ENCODE data around the gene RAD52. TPM values are rescaled to one million over a fixed set of nuclear protein-coding genes. Genes with fewer than 3 reads are reported as not detected.
"Not testable (repeated sequence)": the region's sequence is repeated elsewhere in the genome, so short reads cannot be mapped to it uniquely, and the experiment has no call there.

The RAD52 gene
- polyA plus RNA-seq, 1 experiment: 18.8 TPM

DNA sequence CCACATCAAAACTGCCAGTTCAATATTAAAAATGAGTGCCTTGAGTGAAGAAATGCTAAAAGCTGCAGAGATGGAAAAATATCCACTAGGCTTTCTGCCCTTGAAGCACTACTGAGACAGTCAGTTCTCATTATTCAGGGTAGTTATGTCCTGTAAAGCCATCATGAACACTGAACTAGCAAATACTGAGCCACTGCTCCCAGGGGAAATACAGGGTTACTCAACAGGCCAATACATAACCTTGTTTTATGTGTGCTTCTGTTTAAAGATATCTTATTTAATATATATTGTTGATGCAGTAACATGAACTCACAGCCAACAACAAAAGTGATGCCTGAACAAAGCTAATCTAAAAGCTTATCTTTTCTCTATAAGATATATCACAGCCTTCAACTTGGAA is 3.3 kb downstream of the RAD52 start:
- no peaks in the 10 kb centered on the region; the same call in 1 of the 2 replicates for H3K9me3 ChIP-seq (ENCODE audit: control insufficient read depth, insufficient read depth, low read length)
- no peak overlapping the region for H3K27ac ChIP-seq (ENCODE audit: low read depth, low read length)
- no peak overlapping the region for H3K4me3 ChIP-seq (ENCODE audit: low read depth, low read length)
- no peaks in the 10 kb centered on the region for H3K27me3 ChIP-seq (ENCODE audit: control insufficient read depth, insufficient read depth, low read length)
- ChIA-PET POLR2A (no interaction called here), CTCF (interaction anchor here (0.6 to 1.2 kb wide), 3 partner anchors 130 to 171 kb away, joined by 3 to 4 read pairs (median 4); no protein-coding TSS in a partner anchor)
- no peak for DNase-seq (ENCODE audit: low read depth, low spot score)
- TF ChIP-seq, protein P1, sequence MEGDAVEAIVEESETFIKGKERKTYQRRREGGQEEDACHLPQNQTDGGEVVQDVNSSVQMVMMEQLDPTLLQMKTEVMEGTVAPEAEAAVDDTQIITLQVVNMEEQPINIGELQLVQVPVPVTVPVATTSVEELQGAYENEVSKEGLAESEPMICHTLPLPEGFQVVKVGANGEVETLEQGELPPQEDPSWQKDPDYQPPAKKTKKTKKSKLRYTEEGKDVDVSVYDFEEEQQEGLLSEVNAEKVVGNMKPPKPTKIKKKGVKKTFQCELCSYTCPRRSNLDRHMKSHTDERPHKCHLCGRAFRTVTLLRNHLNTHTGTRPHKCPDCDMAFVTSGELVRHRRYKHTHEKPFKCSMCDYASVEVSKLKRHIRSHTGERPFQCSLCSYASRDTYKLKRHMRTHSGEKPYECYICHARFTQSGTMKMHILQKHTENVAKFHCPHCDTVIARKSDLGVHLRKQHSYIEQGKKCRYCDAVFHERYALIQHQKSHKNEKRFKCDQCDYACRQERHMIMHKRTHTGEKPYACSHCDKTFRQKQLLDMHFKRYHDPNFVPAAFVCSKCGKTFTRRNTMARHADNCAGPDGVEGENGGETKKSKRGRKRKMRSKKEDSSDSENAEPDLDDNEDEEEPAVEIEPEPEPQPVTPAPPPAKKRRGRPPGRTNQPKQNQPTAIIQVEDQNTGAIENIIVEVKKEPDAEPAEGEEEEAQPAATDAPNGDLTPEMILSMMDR (IDR thresholded peaks at IDR 0.05; ENCODE audit: low read depth, low read length): no peak

DNA sequence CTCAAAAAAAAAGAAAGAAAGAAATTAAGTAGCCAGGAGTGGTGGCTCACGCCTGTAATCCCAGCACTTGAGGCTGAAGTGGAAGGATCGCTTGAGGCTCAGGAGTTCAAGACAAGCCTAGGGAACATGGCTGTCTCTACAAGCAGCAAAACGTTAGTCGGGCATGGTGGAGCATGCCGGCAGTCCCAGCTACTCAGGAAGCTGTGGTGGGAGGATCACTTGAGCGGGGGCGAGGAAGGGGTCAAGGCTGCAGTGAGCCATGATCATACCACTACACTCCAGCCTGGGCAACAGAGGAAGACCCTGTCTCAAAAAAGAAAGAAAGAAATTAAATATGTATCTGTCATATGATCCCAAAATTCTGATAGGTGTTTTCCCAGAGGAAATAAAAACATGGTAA is 5.3 kb downstream of the RAD52 start:
- no peaks in the 10 kb centered on the region for H3K27me3 ChIP-seq (ENCODE audit: control insufficient read depth, insufficient read depth, low read length)
- no peak for DNase-seq (ENCODE audit: low read depth, low spot score)
- CTCF ChIA-PET: no interaction called here
- no peak overlapping the region for H3K27ac ChIP-seq (ENCODE audit: low read depth, low read length)
- POLR2A ChIA-PET: no interaction called here
- TF ChIP-seq, protein P1 (IDR thresholded peaks at IDR 0.05; ENCODE audit: low read depth, low read length): no peak
- no peaks in the 10 kb centered on the region for H3K9me3 ChIP-seq (ENCODE audit: control insufficient read depth, insufficient read depth, low read length)
- H3K4me3 ChIP-seq (ENCODE audit: low read depth, low read length): no peak overlapping the region

DNA sequence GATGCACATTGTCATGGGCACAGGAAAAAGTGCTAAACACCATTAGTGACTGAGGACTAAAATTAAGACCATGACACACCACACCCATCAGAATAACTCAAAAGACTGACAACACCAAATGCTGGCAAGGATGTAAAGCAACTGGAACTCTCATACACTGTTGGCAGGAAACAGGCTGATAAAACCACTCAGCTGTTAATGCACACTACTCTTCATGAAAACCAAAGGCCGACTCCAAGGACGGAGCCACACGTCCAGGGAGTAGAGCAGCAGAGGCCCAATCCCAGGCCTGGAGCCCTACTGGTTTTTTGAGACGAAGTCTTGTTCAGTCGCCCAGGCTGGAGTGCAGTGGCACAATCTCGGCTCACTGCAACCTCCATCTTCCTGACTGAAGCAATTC is 6.4 kb downstream of the RAD52 start:
- Histone ChIP-seq H3K4me3 (ENCODE audit: low read depth, low read length) (no peak overlapping the region), H3K27ac (ENCODE audit: low read depth, low read length) (no peak overlapping the region), H3K27me3 (ENCODE audit: control insufficient read depth, insufficient read depth, low read length) (no peaks in the 10 kb centered on the region), H3K9me3 (ENCODE audit: control insufficient read depth, insufficient read depth, low read length) (no peaks in the 10 kb centered on the region)
- ChIA-PET CTCF (no interaction called here), POLR2A (no interaction called here)
- TF ChIP-seq, protein P1 (IDR thresholded peaks at IDR 0.05; ENCODE audit: low read depth, low read length): no peak
- DNase-seq (ENCODE audit: low read depth, low spot score): no peak

DNA sequence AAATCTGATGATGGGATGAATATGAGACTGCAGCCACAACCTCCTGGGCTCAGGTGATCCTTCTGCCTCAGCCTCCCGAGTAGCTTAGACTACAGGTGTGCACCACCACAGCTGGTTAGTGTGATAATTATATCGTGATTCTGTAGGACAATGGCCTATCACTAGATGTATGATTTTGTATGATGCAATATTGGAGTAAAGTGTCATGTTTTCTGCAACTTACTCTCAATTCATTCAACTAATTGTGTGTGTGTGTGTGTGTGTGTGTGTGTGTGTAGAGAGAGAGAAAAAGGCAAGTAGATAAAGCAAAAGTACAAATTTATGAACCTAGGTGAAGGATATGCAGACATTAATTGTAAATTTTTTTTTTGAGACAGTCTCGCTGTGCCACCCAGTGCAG is 10.7 kb downstream of the RAD52 start:
- POLR2A ChIA-PET: no interaction called here
- H3K9me3 ChIP-seq (ENCODE audit: control insufficient read depth, insufficient read depth, low read length): no peaks in the 10 kb centered on the region
- no peak overlapping the region for H3K27ac ChIP-seq (ENCODE audit: low read depth, low read length)
- CTCF ChIA-PET: interaction anchor here (0.7 kb wide), 1 partner anchor 10 kb away, joined by 4 read pairs; the partner anchor contains the start of gene RAD52
- no peak for DNase-seq (ENCODE audit: low read depth, low spot score)
- no peak overlapping the region for H3K4me3 ChIP-seq (ENCODE audit: low read depth, low read length)
- TF ChIP-seq, protein P1 (IDR thresholded peaks at IDR 0.05; ENCODE audit: low read depth, low read length): no peak
- H3K27me3 ChIP-seq (ENCODE audit: control insufficient read depth, insufficient read depth, low read length): no peaks in the 10 kb centered on the region

DNA sequence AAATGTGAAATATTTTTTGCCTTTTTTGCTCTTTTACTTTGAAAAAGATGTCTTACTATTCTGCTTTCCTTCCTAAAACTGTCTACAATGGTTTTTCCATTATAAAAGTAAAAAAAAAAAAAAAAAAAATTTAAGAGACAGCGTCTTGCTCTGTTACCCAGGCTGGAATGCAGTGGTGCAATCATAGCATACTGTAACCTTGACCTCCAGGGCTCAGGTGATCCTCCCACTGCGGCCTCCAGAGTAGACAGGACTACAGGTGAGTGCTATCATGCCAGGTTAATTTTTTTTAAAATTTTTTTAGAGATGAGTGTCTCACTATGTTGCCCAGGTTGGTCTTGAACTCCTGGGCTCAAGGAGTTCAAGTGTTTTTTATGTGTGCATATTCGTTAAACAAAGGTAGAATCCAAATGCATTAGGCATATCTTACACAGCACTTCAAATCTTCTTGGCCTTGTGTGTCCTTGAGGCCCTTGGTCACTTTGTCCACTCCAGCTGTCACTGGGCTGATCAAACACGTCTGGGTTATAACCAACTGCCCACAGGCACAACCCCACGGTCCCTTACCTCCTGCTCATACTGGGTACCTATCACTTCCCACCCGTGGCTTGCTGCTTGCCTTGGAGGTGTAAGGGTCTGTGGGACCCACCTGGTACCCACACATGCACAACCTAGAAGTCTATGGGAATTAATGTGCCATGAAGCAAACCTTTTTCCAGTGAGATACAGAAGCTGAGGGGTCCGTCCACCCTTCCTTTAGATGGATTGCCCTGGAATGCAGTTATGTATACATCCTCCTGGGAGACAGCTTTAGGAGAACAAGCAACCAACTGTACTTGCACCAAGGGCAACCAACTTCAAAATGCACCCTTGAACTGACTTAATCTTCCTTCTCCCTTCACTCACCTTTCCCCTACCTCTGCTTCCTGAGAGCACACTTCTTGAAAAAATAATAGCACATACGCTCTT is 12.8 kb downstream of the RAD52 start:
- Histone ChIP-seq H3K9me3 (ENCODE audit: control insufficient read depth, insufficient read depth, low read length) (no peaks in the 10 kb centered on the region), H3K27ac (ENCODE audit: low read depth, low read length) (no peak overlapping the region), H3K4me3 (ENCODE audit: low read depth, low read length) (no peak overlapping the region), H3K27me3 (ENCODE audit: control insufficient read depth, insufficient read depth, low read length) (no peaks in the 10 kb centered on the region)
- ChIA-PET POLR2A (no interaction called here), CTCF (interaction anchor here (1.0 kb wide), 1 partner anchor 181 kb away, joined by 4 read pairs; no protein-coding TSS in a partner anchor)
- TF ChIP-seq, protein P1 (IDR thresholded peaks at IDR 0.05; ENCODE audit: low read depth, low read length): no peak
- no peak for DNase-seq (ENCODE audit: low read depth, low spot score)

DNA sequence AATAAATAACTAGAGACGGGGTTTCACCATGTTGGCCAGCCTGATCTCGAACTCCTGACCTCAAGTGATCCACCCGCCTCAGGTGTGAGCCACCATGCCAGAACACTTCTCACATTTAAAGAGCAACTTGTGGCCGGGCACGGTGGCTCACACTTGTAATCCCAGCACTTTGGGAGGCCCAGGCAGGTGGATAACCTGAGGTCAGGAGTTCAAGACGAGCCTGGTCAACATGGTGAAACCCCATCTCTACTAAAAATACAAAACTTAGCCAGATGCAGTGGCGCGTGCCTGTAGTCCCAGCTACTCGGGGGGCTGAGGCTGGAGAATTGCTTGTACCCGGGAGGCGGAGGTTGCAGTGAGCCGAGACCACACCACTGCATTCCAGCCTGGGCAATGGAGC is 13.6 kb downstream of the RAD52 start:
- H3K9me3 ChIP-seq (ENCODE audit: control insufficient read depth, insufficient read depth, low read length); H3K4me3 ChIP-seq (ENCODE audit: low read depth, low read length); CTCF ChIA-PET; DNase-seq (ENCODE audit: low read depth, low spot score); POLR2A ChIA-PET; H3K27me3 ChIP-seq (ENCODE audit: control insufficient read depth, insufficient read depth, low read length); H3K27ac ChIP-seq (ENCODE audit: low read depth, low read length): not testable (repeated sequence)

All from AG04450 (cell line).